H1 (cell line): ENCODE data around the gene TMED9. TPM values are rescaled to one million over a fixed set of nuclear protein-coding genes. Genes with fewer than 3 reads are reported as not detected.

Experiments
- CTCF ChIA-PET: fragments of 300-600 bp; sonication (Branson Sonifier 250); formaldehyde crosslinking; loops from one replicate; lab custom pipeline; 2021; ENCODE audit not compliant: partially characterized antibody; lab: Charles Lee
- POLR2A ChIA-PET: fragments of 300-600 bp; sonication (Branson Sonifier 250); formaldehyde crosslinking; loops from one replicate; lab custom pipeline; 2021; ENCODE audit warnings: inconsistent platforms; ENCODE audit not compliant: partially characterized antibody; lab: Charles Lee
- DNase-seq, 2 experiments: peaks; one replicate each; pipeline versions ENCODE4 v3.0.0 to v3.0.0-alpha.2; 2010 to 2022; ENCODE audit warnings: low spot score in 2 of 2, low read depth in 1 of 2, mixed read lengths in 1 of 2
- FAIRE-seq: peaks from 2 replicates; lab custom pipeline; 2011; peaks lifted over from hg19 to GRCh38; lab: Jason Lieb, UNC
- H2AFZ ChIP-seq: 2 replicates; pipeline ENCODE4 v1.8.1; 2012; ENCODE audit warnings: low read length, inconsistent platforms
- H2AK5ac ChIP-seq: 2 replicates; pipeline ENCODE4 v1.6.1; 2013; ENCODE audit warnings: low read depth, low read length
- H2BK120ac ChIP-seq: replicated peaks from 2 replicates; pipeline ENCODE3; 2013; ENCODE audit warnings: low read depth, low read length, inconsistent platforms
- H2BK12ac ChIP-seq: 2 replicates; pipeline ENCODE4 v1.6.1; 2013; ENCODE audit warnings: low read depth, low read length
- H2BK15ac ChIP-seq: 2 replicates; pipeline ENCODE4 v1.6.1; 2013; ENCODE audit warnings: low read length
- H2BK20ac ChIP-seq: 2 replicates; pipeline ENCODE4 v1.6.1; 2013; ENCODE audit warnings: low read length
- H2BK5ac ChIP-seq: 2 replicates; pipeline ENCODE4 v1.6.1; 2013; ENCODE audit warnings: low read depth, low read length
- H3K14ac ChIP-seq: 2 replicates; pipeline ENCODE4 v1.6.1; 2013; ENCODE audit warnings: inconsistent platforms; ENCODE audit not compliant: insufficient read length
- H3K18ac ChIP-seq: 2 replicates; pipeline ENCODE4 v1.6.1; 2013; ENCODE audit warnings: low read length; ENCODE audit errors: extremely low read depth
- H3K23ac ChIP-seq: 2 replicates; pipeline ENCODE4 v1.6.1; 2013; ENCODE audit warnings: inconsistent platforms; ENCODE audit not compliant: insufficient read length
- H3K23me2 ChIP-seq: 2 replicates; pipeline ENCODE4 v1.6.1; 2013; ENCODE audit warnings: low read depth, low read length
- H3K27ac ChIP-seq: 2 replicates; pipeline ENCODE4 v1.6.1; 2011; ENCODE audit warnings: low read depth, low read length, inconsistent platforms
- H3K27me3 ChIP-seq, 4 experiments: replicated peaks in 1 of 4; 1 replicate in 1 of 4; 2 replicates in 3 of 4; pipeline versions ENCODE4 v1.6.1 to v1.8.1; 2011 to 2013; ENCODE audit warnings: low read length in 3 of 4, mild to moderate bottlenecking in 3 of 4, inconsistent platforms in 2 of 4, mixed read lengths in 2 of 4, moderate library complexity in 1 of 4; ENCODE audit not compliant: control insufficient read depth in 3 of 4, insufficient read depth in 3 of 4; ENCODE audit errors: extremely low read depth in 1 of 4
- H3K36me3 ChIP-seq, 4 experiments: 2 replicates each; pipeline versions ENCODE4 v1.6.1 to v1.8.1; 2011 to 2013; ENCODE audit warnings: mild to moderate bottlenecking in 4 of 4, low read length in 3 of 4, moderate library complexity in 2 of 4, control low read depth in 1 of 4, inconsistent platforms in 1 of 4; ENCODE audit not compliant: insufficient read depth in 4 of 4, control insufficient read depth in 2 of 4
- H3K4ac ChIP-seq: replicated peaks from 2 replicates; pipeline ENCODE3; 2013; ENCODE audit warnings: low read length, low read depth, mixed read lengths, inconsistent platforms; ENCODE audit not compliant: insufficient read length
- H3K4me1 ChIP-seq, 4 experiments: replicated peaks in 1 of 4; 1 replicate in 1 of 4; 2 replicates in 3 of 4; pipeline versions ENCODE4 v1.6.1 to v1.8.1; 2011 to 2013; ENCODE audit warnings: low read length in 3 of 4, inconsistent platforms in 2 of 4, mixed read lengths in 1 of 4; ENCODE audit not compliant: insufficient read depth in 4 of 4, control insufficient read depth in 3 of 4
- H3K4me2 ChIP-seq, 2 experiments: 2 replicates each; pipeline versions ENCODE4 v1.6.1 to v1.8.1; 2011 to 2013; ENCODE audit warnings: low read depth in 2 of 2, low read length in 2 of 2, control low read depth in 1 of 2, inconsistent platforms in 1 of 2, mild to moderate bottlenecking in 1 of 2; ENCODE audit not compliant: insufficient read depth in 1 of 2
- H3K4me3 ChIP-seq, 4 experiments: fragments of 200-600, 300-600 bp in 1 of 4; sonication (generic), shearing (Covaris generic), sonication (Bioruptor Twin) in 1 of 4; 2 replicates each; pipeline versions ENCODE4 v1.5.1 to v1.8.1; 2011 to 2016; ENCODE audit warnings: low read length in 4 of 4, low read depth in 3 of 4, control low read depth in 2 of 4, inconsistent platforms in 2 of 4, mild to moderate bottlenecking in 2 of 4, mixed read lengths in 1 of 4, moderate library complexity in 1 of 4; ENCODE audit not compliant: insufficient read depth in 2 of 4; ENCODE audit errors: extremely low read depth in 1 of 4
- H3K56ac ChIP-seq: replicated peaks from 2 replicates; pipeline ENCODE3; 2013; ENCODE audit warnings: low read depth, mild to moderate bottlenecking, mixed read lengths, low read length, inconsistent platforms; ENCODE audit not compliant: insufficient read length
- H3K79me1 ChIP-seq: 2 replicates; pipeline ENCODE4 v1.6.1; 2013; ENCODE audit warnings: low read depth, low read length, control low read depth
- H3K79me2 ChIP-seq, 2 experiments: 2 replicates each; pipeline versions ENCODE4 v1.6.1 to v1.8.1; 2012 to 2013; ENCODE audit warnings: low read length in 2 of 2, mild to moderate bottlenecking in 2 of 2, inconsistent platforms in 1 of 2; ENCODE audit not compliant: insufficient read depth in 2 of 2, control insufficient read depth in 1 of 2
- H3K9ac ChIP-seq, 4 experiments: replicated peaks in 1 of 4; 1 replicate in 1 of 4; 2 replicates in 3 of 4; pipeline versions ENCODE4 v1.6.1 to v1.8.1; 2011 to 2013; ENCODE audit warnings: low read depth in 3 of 4, low read length in 3 of 4, control low read depth in 2 of 4, mild to moderate bottlenecking in 2 of 4, moderate library complexity in 2 of 4, inconsistent platforms in 1 of 4; ENCODE audit errors: extremely low read depth in 1 of 4
- H3K9me3 ChIP-seq, 2 experiments: 2 replicates each; pipeline versions ENCODE4 v1.6.1 to v1.8.1; 2012 to 2013; ENCODE audit warnings: mild to moderate bottlenecking in 2 of 2, moderate library complexity in 2 of 2, control low read depth in 1 of 2, inconsistent platforms in 1 of 2, low read depth in 1 of 2, low read length in 1 of 2, mixed read lengths in 1 of 2; ENCODE audit not compliant: insufficient read depth in 2 of 2
- H4K20me1 ChIP-seq, 2 experiments: replicated peaks in 1 of 2; 2 replicates each; pipeline versions ENCODE3 to v1.8.1; 2011 to 2013; ENCODE audit warnings: inconsistent platforms in 2 of 2, low read length in 2 of 2, mild to moderate bottlenecking in 1 of 2; ENCODE audit not compliant: insufficient read depth in 2 of 2, control insufficient read depth in 1 of 2
- H4K5ac ChIP-seq: 2 replicates; pipeline ENCODE4 v1.6.1; 2013; ENCODE audit warnings: low read length, low read depth, mixed read lengths, inconsistent platforms; ENCODE audit not compliant: insufficient read length
- H4K8ac ChIP-seq: 2 replicates; pipeline ENCODE4 v1.8.0; 2013; ENCODE audit warnings: mild to moderate bottlenecking, moderate library complexity, low read length, inconsistent platforms; ENCODE audit not compliant: insufficient read depth; ENCODE audit errors: extremely low read depth
- H4K91ac ChIP-seq: replicated peaks from 2 replicates; pipeline ENCODE3; 2013; ENCODE audit warnings: low read length, mixed read lengths, inconsistent platforms; ENCODE audit not compliant: insufficient read length
- JUN ChIP-seq: IDR thresholded peaks from 2 replicates; pipeline ENCODE4 v1.6.1; 2011; ENCODE audit warnings: low read depth, mild to moderate bottlenecking, improper control_type of control experiment, low read length
- POLR2AphosphoS5 ChIP-seq: IDR thresholded peaks from 2 replicates; pipeline ENCODE4 v1.6.1; 2011; ENCODE audit warnings: low read depth, low read length
- POU5F1 ChIP-seq: IDR thresholded peaks from 2 replicates; pipeline ENCODE4 v1.6.1; 2011; ENCODE audit warnings: low read depth, mild to moderate bottlenecking, low read length, moderate library complexity
- SUZ12 ChIP-seq: fragments of 200-600 bp; sonication (generic); IDR thresholded peaks from 2 replicates; pipeline ENCODE4 v1.6.1; 2012; ENCODE audit warnings: mild to moderate bottlenecking, inconsistent platforms, low read length, moderate library complexity, mixed read lengths
- WGBS, 2 experiments: shearing (Covaris generic) in 1 of 2; methylation state at CpG; one replicate each; pipeline versions ENCODE4 v1.1.6 to v1.1.7; 2013 to 2015; ENCODE audit warnings: low lambda C conversion rate in 2 of 2, mixed read lengths in 2 of 2, inconsistent platforms in 1 of 2, low coverage in 1 of 2, missing lambda C conversion rate in 1 of 2; ENCODE audit not compliant: insufficient replicate concordance in 2 of 2, insufficient coverage in 1 of 2, insufficient read length in 1 of 2; ENCODE audit errors: extremely low coverage in 1 of 2, missing lambda C conversion rate in 1 of 2; 5-methylcytosine and 5-hydroxymethylcytosine counted together
- polyA plus RNA-seq, 7 experiments: library from polyadenylated mRNA; depleted of rRNA in 3 of 7; stranded (reverse) in 5 of 7; unstranded in 2 of 7; fragments of >200 nt in 5 of 7; fragments of 200-250 nt in 2 of 7; gene quantifications; 1 replicate in 5 of 7; 2 replicates in 1 of 7; 4 replicates in 1 of 7; pipeline versions ENCODE4 v1.2.1 to v1.2.3, GENCODE V29; 2011 to 2013; ENCODE audit warnings: missing spikeins in 2 of 7, mixed read lengths in 2 of 7
- total RNA-seq: library from RNA; stranded (reverse); fragmentation: NEBNext Ultra II Directional; extraction: Animal tissue kit (Norgen Biotek cat#: 25700); gene quantifications from 2 replicates; pipeline ENCODE4 v1.2.1, GENCODE V29; 2021

The TMED9 gene
- total and polyA plus RNA-seq, 2 of the 8 experiments (the other 6 are each of a cell fraction or from before 2014, with no cell fraction given): 130 to 160 TPM

DNA sequence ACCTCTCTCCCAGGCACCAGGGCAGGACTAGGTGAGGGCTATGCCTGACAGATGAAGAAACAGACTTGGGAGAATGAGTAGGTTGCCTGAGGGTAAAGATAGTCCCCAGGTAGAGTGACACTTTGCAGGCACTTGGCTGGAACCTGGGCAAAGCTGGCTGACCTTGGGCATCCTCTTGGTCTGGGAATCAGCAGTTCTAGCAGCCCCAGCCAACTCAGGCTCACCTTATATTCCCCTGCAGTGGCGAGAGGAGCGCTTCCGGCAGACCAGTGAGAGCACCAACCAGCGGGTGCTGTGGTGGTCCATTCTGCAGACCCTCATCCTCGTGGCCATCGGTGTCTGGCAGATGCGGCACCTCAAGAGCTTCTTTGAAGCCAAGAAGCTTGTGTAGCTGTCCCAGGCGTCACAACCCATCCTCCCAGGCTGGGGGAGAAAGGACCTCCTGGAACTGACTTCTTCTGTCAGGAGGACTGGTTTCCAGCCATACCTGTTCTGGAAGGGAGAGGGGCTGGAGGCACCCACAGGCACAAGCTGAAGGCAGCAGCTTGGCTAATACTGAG lies 3.1 kb downstream of the TMED9 start:
- WGBS, 2 experiments: 95% methylated on average over 8 of the region's 8 CpGs; no CpG with 5 or more reads in 1 of the 2 experiments
- Histone ChIP-seq H2AK5ac (no peak overlapping the region), H4K8ac (no peak overlapping the region), H3K9me3 (no peaks in the 10 kb centered on the region), H3K36me3 (peaks cover 11 to 32% (median 22%) of the 10 kb centered on the region in 4 experiments; a peak in 6 of 8 replicates), H3K27me3 (no peaks in the 10 kb centered on the region), H3K27ac (no peak overlapping the region), H4K91ac (no peak overlapping the region), H3K79me2 (peaks cover 0 to 4% of the 10 kb centered on the region in 2 experiments; a peak in 1 of 4 replicates), H2BK20ac (no peak overlapping the region), H3K79me1 (no peaks in the 10 kb centered on the region; the same call in 1 of the 2 replicates), H2BK5ac (no peak overlapping the region), H3K4me1 (no peaks in the 10 kb centered on the region), H3K56ac (no peak overlapping the region), H3K9ac (no peak overlapping the region), H2BK15ac (no peak overlapping the region), H3K14ac (no peak overlapping the region), H3K4ac (no peak overlapping the region), H4K20me1 (peaks cover 2 to 4% of the 10 kb centered on the region in 2 experiments), H3K18ac (no peak overlapping the region)
- no peak for FAIRE-seq
- ChIA-PET POLR2A (interaction anchor here (1.4 to 1.7 kb wide), 2 partner anchors 36 to 99 kb away, joined by 3 to 5 read pairs; no protein-coding TSS in a partner anchor), CTCF (interaction anchor here (1.2 to 3.2 kb wide), 2 partner anchors 13 to 225 kb away, joined by 4 to 14 read pairs; no protein-coding TSS in a partner anchor)
- TF ChIP-seq POLR2AphosphoS5: no peak
- TF ChIP-seq POU5F1: no peak
- no peak for TF ChIP-seq JUN
- TF ChIP-seq SUZ12: no peak
- TF ChIP-seq, all 59 proteins: peak for 0
- Histone ChIP-seq H3K4me3 (no peak overlapping the region), H3K23me2 (peaks cover 4% of the 10 kb centered on the region; the same call in 1 of the 2 replicates), H3K4me2 (no peak overlapping the region), H2AFZ (no peak overlapping the region), H2BK12ac (no peak overlapping the region), H2BK120ac (no peak overlapping the region), H3K23ac (no peak overlapping the region), H4K5ac (no peak overlapping the region)
- no peak for DNase-seq
